HCT116 (cell line): ENCODE data around the gene PLAC8L1.

ENCODE experiments used
- ATF3 ChIP-seq: IDR thresholded peaks from 2 replicates; pipeline ENCODE4 v1.6.1; 2012
- CEBPB ChIP-seq: IDR thresholded peaks from 2 replicates; pipeline ENCODE4 v1.6.1; 2012; ENCODE audit warnings: low read depth
- CTCF ChIP-seq, 3 experiments: fragments of 200-600 bp in 1 of 3; sonication (generic) in 1 of 3; IDR thresholded peaks in 2 of 3; conservative IDR thresholded peaks in 1 of 3; 2 replicates each; pipeline ENCODE4 v1.5.1; 2012 to 2017; ENCODE audit warnings: low read depth in 2 of 3, low read length in 2 of 3, antibody characterized with exemption in 1 of 3, borderline replicate concordance in 1 of 3, control low read depth in 1 of 3, mild to moderate bottlenecking in 1 of 3, mixed read lengths in 1 of 3, mixed run types in 1 of 3, moderate library complexity in 1 of 3; ENCODE audit not compliant: insufficient read depth in 1 of 3
- EGR1 ChIP-seq: IDR thresholded peaks from 2 replicates; pipeline ENCODE4 v1.6.1; 2012; ENCODE audit warnings: low read depth
- EZH2phosphoT487 ChIP-seq: fragments of 200-600 bp; IDR thresholded peaks from 2 replicates; pipeline ENCODE4 v1.6.1; 2018; ENCODE audit warnings: antibody characterized with exemption, borderline replicate concordance
- POLR2A ChIP-seq: IDR thresholded peaks from 2 replicates; pipeline ENCODE4 v1.7.0; 2011; ENCODE audit warnings: borderline replicate concordance; ENCODE audit not compliant: insufficient read depth, insufficient read length; ENCODE audit errors: extremely low read depth
- SIN3A ChIP-seq: IDR thresholded peaks from 2 replicates; pipeline ENCODE4 v1.6.1; 2012; ENCODE audit warnings: low read depth
- SRF ChIP-seq: IDR thresholded peaks from 2 replicates; pipeline ENCODE4 v1.6.1; 2012; ENCODE audit warnings: low read depth

GRCh38 chr5:146101646-146102045 lies 3.7 kb downstream of the PLAC8L1 start:
- TF ChIP-seq CTCF (IDR thresholded peaks at IDR 0.05 in 2 of 3, conservative IDR thresholded peaks at IDR 0.05 in 1 of 3; ENCODE audit: borderline replicate concordance in 1 of 3, insufficient read depth in 1 of 3, low read depth in 2 of 3, low read length in 2 of 3) (no peak), ATF3 (no peak), SRF (no peak), EZH2phosphoT487 (no peak), CEBPB (no peak), POLR2A (no peak), EGR1 (no peak), SIN3A (no peak)
